C4-2B (cell line): ENCODE measurements around the gene NKPD1.

Experiments used
- H3K27ac ChIP-seq: fragments of 450-650 bp; 2 replicates; pipeline ENCODE4 v1.5.1; 2017
- ZFX ChIP-seq: fragments of 450-650 bp; IDR thresholded peaks from 2 replicates; pipeline ENCODE4 v1.6.1; 2017
- TF ChIP-seq, protein P1 (sequence below): fragments of 450-650 bp; conservative IDR thresholded peaks from 2 replicates; pipeline ENCODE4 v1.5.1; 2017; ENCODE audit warnings: mild to moderate bottlenecking

The NKPD1 gene

GRCh38 chr19:45133661-45134060, 27.1 kb downstream of the NKPD1 start:
- H3K27ac ChIP-seq: no peak overlapping the region
- TF ChIP-seq, protein P1, sequence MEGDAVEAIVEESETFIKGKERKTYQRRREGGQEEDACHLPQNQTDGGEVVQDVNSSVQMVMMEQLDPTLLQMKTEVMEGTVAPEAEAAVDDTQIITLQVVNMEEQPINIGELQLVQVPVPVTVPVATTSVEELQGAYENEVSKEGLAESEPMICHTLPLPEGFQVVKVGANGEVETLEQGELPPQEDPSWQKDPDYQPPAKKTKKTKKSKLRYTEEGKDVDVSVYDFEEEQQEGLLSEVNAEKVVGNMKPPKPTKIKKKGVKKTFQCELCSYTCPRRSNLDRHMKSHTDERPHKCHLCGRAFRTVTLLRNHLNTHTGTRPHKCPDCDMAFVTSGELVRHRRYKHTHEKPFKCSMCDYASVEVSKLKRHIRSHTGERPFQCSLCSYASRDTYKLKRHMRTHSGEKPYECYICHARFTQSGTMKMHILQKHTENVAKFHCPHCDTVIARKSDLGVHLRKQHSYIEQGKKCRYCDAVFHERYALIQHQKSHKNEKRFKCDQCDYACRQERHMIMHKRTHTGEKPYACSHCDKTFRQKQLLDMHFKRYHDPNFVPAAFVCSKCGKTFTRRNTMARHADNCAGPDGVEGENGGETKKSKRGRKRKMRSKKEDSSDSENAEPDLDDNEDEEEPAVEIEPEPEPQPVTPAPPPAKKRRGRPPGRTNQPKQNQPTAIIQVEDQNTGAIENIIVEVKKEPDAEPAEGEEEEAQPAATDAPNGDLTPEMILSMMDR: no peak
- TF ChIP-seq ZFX: no peak

GRCh38 chr19:45130888-45131615, 29.7 kb downstream of the NKPD1 start:
- TF ChIP-seq, protein P1: no peak; the same call in 1 of the 2 replicates
- no peak for TF ChIP-seq ZFX
- H3K27ac ChIP-seq: no peak overlapping the region

DNA sequence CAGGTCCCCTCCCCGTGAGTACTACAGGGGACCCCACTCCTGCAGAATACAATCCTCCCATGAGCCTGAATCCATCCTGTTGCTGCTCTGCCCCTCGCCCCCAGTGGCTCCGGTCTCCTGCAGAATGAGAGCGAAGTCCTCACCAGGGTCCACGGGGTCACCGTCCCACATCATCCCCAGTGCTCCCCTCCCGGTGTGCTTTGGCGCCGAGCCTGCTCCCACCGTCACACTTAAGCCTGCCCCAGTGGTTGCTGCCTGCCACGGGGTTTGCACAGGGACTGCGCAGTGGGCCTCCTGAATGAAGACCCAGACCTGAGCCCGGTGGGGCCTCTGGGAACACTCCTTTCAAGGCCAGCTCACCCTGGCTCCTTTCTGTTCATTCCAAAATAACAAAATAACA, 30.5 kb downstream of the NKPD1 start:
- H3K27ac ChIP-seq: no peak overlapping the region
- TF ChIP-seq ZFX: no peak
- TF ChIP-seq, protein P1: no peak

DNA sequence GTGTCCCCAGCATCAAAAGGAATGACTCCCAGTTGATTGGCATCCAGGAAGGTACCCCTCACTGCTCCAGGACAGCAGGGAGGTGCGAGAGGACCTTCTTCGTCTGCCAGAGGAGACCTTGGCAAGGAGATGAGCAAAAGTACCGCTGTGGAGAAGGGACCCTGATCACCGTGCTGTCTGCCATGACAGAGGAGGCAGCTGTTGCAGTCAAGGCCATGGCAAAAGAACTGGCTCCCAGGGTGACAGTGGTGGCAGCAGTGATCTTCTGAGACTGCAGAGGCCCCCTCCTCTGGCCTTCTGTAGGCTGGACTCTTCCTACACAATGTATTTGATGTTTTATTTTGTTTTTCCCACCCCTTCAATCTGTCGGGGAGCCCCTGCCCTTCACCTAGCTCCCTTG, 32.0 kb downstream of the NKPD1 start:
- no peak overlapping the region for H3K27ac ChIP-seq
- TF ChIP-seq, protein P1: no peak
- TF ChIP-seq ZFX: no peak

GRCh38 chr19:45128146-45128545, 32.6 kb downstream of the NKPD1 start:
- no peak overlapping the region for H3K27ac ChIP-seq
- TF ChIP-seq, protein P1: no peak
- no peak for TF ChIP-seq ZFX

DNA sequence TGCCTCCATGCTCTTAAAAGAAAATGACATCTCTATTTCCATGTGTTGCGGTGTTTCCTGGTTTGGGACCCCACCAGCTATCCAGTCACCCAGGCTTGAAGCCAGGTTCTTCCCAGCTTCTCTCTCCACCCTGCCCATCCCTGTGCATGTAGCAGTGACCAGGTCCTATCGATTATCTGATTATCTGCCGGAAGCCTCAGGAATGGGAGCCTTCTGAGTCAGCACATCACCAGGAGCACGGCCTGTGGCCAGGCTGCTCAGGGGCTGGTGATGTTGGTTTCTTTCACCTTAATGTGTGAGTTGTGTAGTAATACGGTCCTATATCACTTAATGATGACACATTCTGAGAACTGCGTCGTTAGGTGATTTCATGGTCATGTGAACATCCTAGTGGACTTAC, 34.1 kb downstream of the NKPD1 start:
- no peak for TF ChIP-seq ZFX
- TF ChIP-seq, protein P1: no peak
- H3K27ac ChIP-seq: no peak overlapping the region

GRCh38 chr19:45125975-45126493, 34.7 kb downstream of the NKPD1 start:
- TF ChIP-seq, protein P1: peak; percentile 69
- TF ChIP-seq ZFX: no peak

More at GRCh38 chr19:45125975-45126493, 34.7 kb downstream of the NKPD1 start:
- no peak overlapping the region for H3K27ac ChIP-seq
